Right lobe of liver (tissue), 6 donors: ENCODE measurements around the gene CNTN5. TPM values are rescaled to one million over a fixed set of nuclear protein-coding genes. Genes with fewer than 3 reads are reported as not detected.

ENCODE experiments used
- ATAC-seq, 4 donors: fragments of 200-7000 bp; cut with Tn5 transposase; one replicate each; pipeline ENCODE4 v1.9.1; 2020; ENCODE audit warnings: mild to moderate bottlenecking in 4 of 4, moderate library complexity in 4 of 4
- DNase-seq, 3 donors: peaks; one replicate each; pipeline ENCODE4 v3.0.0-alpha.2; 2020
- H3K27ac ChIP-seq, 3 donors: fragments of 200-600 bp; one replicate each; pipeline ENCODE4 v1.8.0; 2022
- H3K27me3 ChIP-seq, 2 donors: fragments of 200-600 bp; one replicate each; pipeline ENCODE4 v1.8.0; 2022
- H3K36me3 ChIP-seq, 4 donors: fragments of 200-600 bp; sonication (generic) in 1 of 4; one replicate each; pipeline versions ENCODE4 v1.5.1 to v1.8.0; 2017 to 2022; ENCODE audit warnings: control low read depth in 1 of 4
- H3K4me1 ChIP-seq, 4 donors: fragments of 200-600 bp; sonication (generic) in 1 of 4; one replicate each; pipeline versions ENCODE4 v1.5.1 to v1.8.0; 2017 to 2022; ENCODE audit warnings: control low read depth in 1 of 4
- H3K4me3 ChIP-seq, 3 donors: fragments of 200-600 bp; one replicate each; pipeline ENCODE4 v1.8.0; 2022
- H3K9me3 ChIP-seq, 4 donors: fragments of 200-600 bp; sonication (generic) in 1 of 4; one replicate each; pipeline versions ENCODE4 v1.5.1 to v1.8.0; 2017 to 2022; ENCODE audit warnings: control low read depth in 1 of 4
- POLR2A ChIP-seq: fragments of 450-650 bp; IDR thresholded peaks from one replicate; pipeline ENCODE4 v1.6.1; 2017; ENCODE audit warnings: antibody characterized with exemption, mild to moderate bottlenecking
- WGBS: methylation state at CpG from one replicate; pipeline ENCODE4 v1.1.6; 2018; ENCODE audit warnings: low coverage, low lambda C conversion rate; ENCODE audit not compliant: insufficient coverage; ENCODE audit errors: missing lambda C conversion rate; 5-methylcytosine and 5-hydroxymethylcytosine counted together
- intact Hi-C, 2 donors: fragments of 100-400 bp; cut with DNase I; formaldehyde crosslinking; loops; one replicate each; pipeline versions ENCODE4 v1.11.2 to v1.14.1; 2022
- total RNA-seq, 6 experiments: library from RNA; depleted of rRNA in 2 of 6; stranded (reverse); fragments of >200 nt in 2 of 6; fragmentation: NEBNext Ultra II Directional in 3 of 6; extraction: Animal tissue kit (Norgen Biotek cat#: 25700) in 3 of 6; gene quantifications; one replicate each; pipeline versions ENCODE4 v1.1.0 to v1.2.4, GENCODE V29; 2016 to 2023
- TF ChIP-seq, protein P1 (sequence below), 4 donors: fragments of 200-600 bp in 3 of 4; fragments of 450-650 bp in 1 of 4; IDR thresholded peaks; one replicate each; pipeline versions ENCODE4 v1.5.1 to v1.8.0; 2016 to 2022; ENCODE audit warnings: antibody characterized with exemption in 4 of 4, mild to moderate bottlenecking in 2 of 4
- donor health status: DM: no; HTN: yes; CAD: no.
- donor health status: DM: no; HTN: no; CAD: no.
- donor health status: DM: no; HTN: no; CAD: no.
- donor health status: DM: no; HTN: yes; CAD: no.
- donor health status: DM: no; HTN: yes; CAD: no.

CNTN5 gene
- total RNA-seq, 6 experiments from 2014 or later, result 0.13 to 0.19 TPM; not detected in 4

DNA sequence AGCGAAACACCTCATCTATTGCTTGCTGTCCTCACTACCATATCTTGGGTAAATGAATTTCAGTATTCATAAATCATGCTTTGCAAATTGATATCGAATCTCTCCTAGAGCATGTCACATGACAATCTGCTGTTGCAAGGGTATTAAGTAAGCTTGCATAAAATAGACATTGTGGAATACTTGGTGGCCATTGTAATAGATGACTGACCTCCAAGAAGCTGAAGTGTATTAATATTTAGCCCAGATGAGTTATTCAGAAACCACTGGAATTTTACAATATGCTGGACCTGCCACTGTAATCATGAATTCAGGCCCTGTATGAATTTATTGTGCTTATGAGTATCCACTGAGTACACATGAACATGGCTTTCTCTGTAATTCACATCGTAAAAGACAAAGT is 1376.7 kb downstream of the CNTN5 start:
- no peak for ATAC-seq
- intact Hi-C loops, result no loop called here
- no peak overlapping the region for H3K4me3 ChIP-seq
- no peaks in the 10 kb centered on the region for H3K4me1 ChIP-seq
- H3K27me3 ChIP-seq, result no peaks in the 10 kb centered on the region
- no peaks in the 10 kb centered on the region for H3K36me3 ChIP-seq
- 69% methylated on average over 3 of the region's 3 CpGs for WGBS
- H3K27ac ChIP-seq, result no peak overlapping the region
- TF ChIP-seq, protein P1, sequence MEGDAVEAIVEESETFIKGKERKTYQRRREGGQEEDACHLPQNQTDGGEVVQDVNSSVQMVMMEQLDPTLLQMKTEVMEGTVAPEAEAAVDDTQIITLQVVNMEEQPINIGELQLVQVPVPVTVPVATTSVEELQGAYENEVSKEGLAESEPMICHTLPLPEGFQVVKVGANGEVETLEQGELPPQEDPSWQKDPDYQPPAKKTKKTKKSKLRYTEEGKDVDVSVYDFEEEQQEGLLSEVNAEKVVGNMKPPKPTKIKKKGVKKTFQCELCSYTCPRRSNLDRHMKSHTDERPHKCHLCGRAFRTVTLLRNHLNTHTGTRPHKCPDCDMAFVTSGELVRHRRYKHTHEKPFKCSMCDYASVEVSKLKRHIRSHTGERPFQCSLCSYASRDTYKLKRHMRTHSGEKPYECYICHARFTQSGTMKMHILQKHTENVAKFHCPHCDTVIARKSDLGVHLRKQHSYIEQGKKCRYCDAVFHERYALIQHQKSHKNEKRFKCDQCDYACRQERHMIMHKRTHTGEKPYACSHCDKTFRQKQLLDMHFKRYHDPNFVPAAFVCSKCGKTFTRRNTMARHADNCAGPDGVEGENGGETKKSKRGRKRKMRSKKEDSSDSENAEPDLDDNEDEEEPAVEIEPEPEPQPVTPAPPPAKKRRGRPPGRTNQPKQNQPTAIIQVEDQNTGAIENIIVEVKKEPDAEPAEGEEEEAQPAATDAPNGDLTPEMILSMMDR (IDR thresholded peaks at IDR 0.05), result no peak
- TF ChIP-seq POLR2A, result no peak
- DNase-seq, result no peak
- H3K9me3 ChIP-seq, result no peaks in the 10 kb centered on the region

DNA sequence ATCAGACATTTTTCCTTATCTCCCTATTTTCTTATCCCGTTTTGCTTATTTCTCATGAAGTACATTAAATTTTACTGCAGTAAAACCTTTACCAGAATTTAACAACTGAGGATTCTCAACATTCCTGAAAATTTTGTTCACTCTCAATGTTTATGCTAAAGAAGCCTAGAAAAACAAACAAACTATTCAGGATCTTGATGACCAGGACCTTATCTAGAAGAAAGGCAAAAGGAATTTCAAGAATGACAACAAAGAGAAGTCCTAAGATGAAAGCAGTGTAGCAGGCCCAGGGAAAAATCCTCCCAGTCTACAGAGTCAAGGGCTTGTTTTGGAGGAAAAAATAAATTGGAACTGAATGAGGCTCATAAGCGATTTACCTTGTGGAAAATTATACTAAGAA is 1383.1 kb downstream of the CNTN5 start:
- Histone ChIP-seq H3K9me3 (no peaks in the 10 kb centered on the region), H3K27me3 (no peaks in the 10 kb centered on the region), H3K36me3 (no peaks in the 10 kb centered on the region), H3K27ac (no peak overlapping the region), H3K4me3 (no peak overlapping the region), H3K4me1 (no peaks in the 10 kb centered on the region)
- no peak for TF ChIP-seq POLR2A
- TF ChIP-seq, protein P1 (IDR thresholded peaks at IDR 0.05), result no peak
- 12% methylated on average over 2 of the region's 2 CpGs for WGBS
- intact Hi-C loops, result no loop called here
- DNase-seq (no peak), ATAC-seq (no peak)

DNA sequence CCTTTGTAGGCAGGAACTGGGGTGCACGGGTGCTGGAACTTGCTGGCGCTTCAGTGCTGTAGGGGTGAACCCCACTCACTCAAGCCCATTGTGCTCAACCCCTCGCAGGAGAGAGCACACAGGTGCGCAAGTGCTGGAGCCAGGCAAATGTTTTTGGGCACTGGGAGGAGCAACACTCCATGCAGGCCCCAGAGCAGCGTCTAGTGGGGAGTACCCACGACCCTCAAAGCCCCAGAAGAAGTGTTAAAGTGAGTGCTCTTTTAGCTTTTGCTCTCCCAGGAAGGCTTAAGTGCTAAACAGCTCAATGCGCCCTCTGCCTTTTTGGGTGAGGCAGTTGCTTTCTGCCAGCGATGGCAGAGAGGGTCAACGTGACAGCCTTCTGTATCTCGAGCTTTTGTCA is 1384.2 kb downstream of the CNTN5 start:
- H3K27ac ChIP-seq, result no peak overlapping the region
- ATAC-seq (no peak), DNase-seq (no peak)

More for the DNA sequence above, 1384.2 kb downstream of the CNTN5 start:
- 44% methylated on average over 9 of the region's 10 CpGs for WGBS
- H3K27me3 ChIP-seq, result no peaks in the 10 kb centered on the region
- intact Hi-C loops, result no loop called here
- no peak for TF ChIP-seq POLR2A
- TF ChIP-seq, protein P1 (IDR thresholded peaks at IDR 0.05), result no peak
- no peak overlapping the region for H3K4me3 ChIP-seq
- H3K9me3 ChIP-seq, result no peaks in the 10 kb centered on the region
- no peaks in the 10 kb centered on the region for H3K4me1 ChIP-seq
- no peaks in the 10 kb centered on the region for H3K36me3 ChIP-seq
